ENCODE measurements around the gene RAB11FIP3.

GRCh38 chr16:411576-412265, 13.7 kb upstream of the RAB11FIP3 start:
- TF ChIP-seq TIGD3 (CRISPR knock-in tag; IDR thresholded peaks at IDR 0.05; ENCODE audit: borderline replicate concordance): no peak
- no peak for TF ChIP-seq MAFK (conservative IDR thresholded peaks at IDR 0.05 in 1 of 2, IDR thresholded peaks at IDR 0.05 in 1 of 2; ENCODE audit: low read length in 2 of 2)
- no peak for TF ChIP-seq EZH2 (conservative IDR thresholded peaks at IDR 0.05; ENCODE audit: low read depth, low read length)
- no peak for TF ChIP-seq CTCF (CRISPR knock-in tag; IDR thresholded peaks at IDR 0.05)
- TF ChIP-seq POLR2AphosphoS5 (IDR thresholded peaks at IDR 0.05; ENCODE audit: low read depth, low read length): no peak
- TF ChIP-seq GTF2F1 (IDR thresholded peaks at IDR 0.05; ENCODE audit: low read length): no peak
- no peak for TF ChIP-seq BCLAF1 (IDR thresholded peaks at IDR 0.05)
- no peak for TF ChIP-seq ZNF326 (CRISPR knock-in tag; IDR thresholded peaks at IDR 0.05; ENCODE audit: borderline replicate concordance)
- no peak for TF ChIP-seq ATF4 (CRISPR knock-in tag; IDR thresholded peaks at IDR 0.05)
- no peak for TF ChIP-seq PREB (CRISPR knock-in tag; IDR thresholded peaks at IDR 0.05)
- TF ChIP-seq JUN (CRISPR knock-in tag; IDR thresholded peaks at IDR 0.05): no peak
- TF ChIP-seq POLR2A (IDR thresholded peaks at IDR 0.05; ENCODE audit: insufficient read depth in 1 of 2, low read depth in 2 of 2, low read length in 2 of 2): no peak; a peak in 1 of 4 replicates
- no peak for TF ChIP-seq NCOR1 (IDR thresholded peaks at IDR 0.05; ENCODE audit: borderline replicate concordance, low read length)
